ENCODE measurements around the gene PI4KA. TPM values are rescaled to one million over a fixed set of nuclear protein-coding genes. Genes with fewer than 3 reads are reported as not detected.

Gene PI4KA
- total RNA-seq, 1 donor from 2014 or later = 113 TPM

GRCh38 chr22:20756846-20757245 lies 101.8 kb downstream of the PI4KA start:
- no peak for TF ChIP-seq CTCF (IDR thresholded peaks at IDR 0.05)
- no peak overlapping the region for H3K4me3 ChIP-seq
- H3K27me3 ChIP-seq = no peaks in the 10 kb centered on the region
- ATAC-seq = no peak
- H3K9me3 ChIP-seq = no peaks in the 10 kb centered on the region
- DNase-seq = no peak
- no peaks in the 10 kb centered on the region for H3K4me1 ChIP-seq
- H3K27ac ChIP-seq = no peak overlapping the region
- intact Hi-C loops (cut with DNase I) = no loop called here
- H3K36me3 ChIP-seq = peaks cover 51% of the 10 kb centered on the region

GRCh38 chr22:20752873-20753272 lies 105.7 kb downstream of the PI4KA start:
- no peak for ATAC-seq
- H3K4me3 ChIP-seq = no peak overlapping the region
- H3K36me3 ChIP-seq = peaks cover 53% of the 10 kb centered on the region
- H3K27me3 ChIP-seq = no peaks in the 10 kb centered on the region
- H3K27ac ChIP-seq = no peak overlapping the region
- H3K9me3 ChIP-seq = no peaks in the 10 kb centered on the region
- intact Hi-C loops (cut with DNase I) = no loop called here
- H3K4me1 ChIP-seq = peaks cover 25% of the 10 kb centered on the region
- no peak for TF ChIP-seq CTCF (IDR thresholded peaks at IDR 0.05)
- DNase-seq = no peak

- DNase-seq (no peak), ATAC-seq (no peak)
- peaks cover 25% of the 10 kb centered on the region for H3K4me1 ChIP-seq
- no peak overlapping the region for H3K4me3 ChIP-seq
- H3K36me3 ChIP-seq = peaks cover 58% of the 10 kb centered on the region
- H3K27me3 ChIP-seq = no peaks in the 10 kb centered on the region
- no peak overlapping the region for H3K27ac ChIP-seq
- H3K9me3 ChIP-seq = no peaks in the 10 kb centered on the region
- intact Hi-C loops (cut with DNase I) = no loop called here
- TF ChIP-seq CTCF (IDR thresholded peaks at IDR 0.05) = no peak
Measured at GRCh38 chr22:20752104-20752741, 106.4 kb downstream of the PI4KA start.

GRCh38 chr22:20751185-20751851 lies 107.3 kb downstream of the PI4KA start:
- Histone ChIP-seq H3K36me3 (peaks cover 62% of the 10 kb centered on the region), H3K27me3 (no peaks in the 10 kb centered on the region), H3K4me1 (peaks cover 25% of the 10 kb centered on the region), H3K9me3 (no peaks in the 10 kb centered on the region), H3K27ac (peak overlapping the region; percentile 30), H3K4me3 (no peak overlapping the region)
- ATAC-seq = no peak
- DNase-seq = no peak
- no peak for TF ChIP-seq CTCF (IDR thresholded peaks at IDR 0.05)
- intact Hi-C loops (cut with DNase I) = no loop called here

GRCh38 chr22:20750461-20751184 lies 108.0 kb downstream of the PI4KA start:
- Histone ChIP-seq H3K36me3 (peaks cover 66% of the 10 kb centered on the region), H3K4me1 (peaks cover 25% of the 10 kb centered on the region), H3K4me3 (no peak overlapping the region), H3K9me3 (no peaks in the 10 kb centered on the region), H3K27ac (peak overlapping the region; percentile 30), H3K27me3 (no peaks in the 10 kb centered on the region)
- no peak for TF ChIP-seq CTCF (IDR thresholded peaks at IDR 0.05)
- intact Hi-C loops (cut with DNase I) = no loop called here
- ATAC-seq (peak; percentile 61), DNase-seq (peak; percentile 77)
